Astrocyte of the spinal cord (primary cell): Measurements from ENCODE around the gene PDCD1.

Experiments
- DNase-seq: peaks from one replicate; pipeline ENCODE4 v3.0.0; 2011; ENCODE audit warnings: low read depth, low spot score
- H3K4me3 ChIP-seq: 2 replicates; pipeline ENCODE4 v1.5.1; 2011; ENCODE audit warnings: low read depth, mild to moderate bottlenecking, low read length, moderate library complexity
- CTCF ChIP-seq: IDR thresholded peaks from 2 replicates; pipeline ENCODE4 v1.5.1; 2012; ENCODE audit warnings: low read depth, mild to moderate bottlenecking, low read length, inconsistent platforms
- in situ Hi-C: cut with HindIII; loops from 2 replicates; pipeline ENCODE4 v1.10.0; 2017; ENCODE audit warnings: low sequenced_read_pairs

PDCD1 gene

GRCh38 chr2:241853651-241854341, 4.9 kb downstream of the PDCD1 start:
- in situ Hi-C loops = no loop called here

GRCh38 chr2:241852981-241853631, 5.6 kb downstream of the PDCD1 start:
- no peak for TF ChIP-seq CTCF
- DNase-seq = no peak
- H3K4me3 ChIP-seq = no peak overlapping the region
- in situ Hi-C loops = no loop called here

More at GRCh38 chr2:241853651-241854341, 4.9 kb downstream of the PDCD1 start:
- DNase-seq = peak; percentile 28
- no peak for TF ChIP-seq CTCF
- H3K4me3 ChIP-seq = no peak overlapping the region

DNA sequence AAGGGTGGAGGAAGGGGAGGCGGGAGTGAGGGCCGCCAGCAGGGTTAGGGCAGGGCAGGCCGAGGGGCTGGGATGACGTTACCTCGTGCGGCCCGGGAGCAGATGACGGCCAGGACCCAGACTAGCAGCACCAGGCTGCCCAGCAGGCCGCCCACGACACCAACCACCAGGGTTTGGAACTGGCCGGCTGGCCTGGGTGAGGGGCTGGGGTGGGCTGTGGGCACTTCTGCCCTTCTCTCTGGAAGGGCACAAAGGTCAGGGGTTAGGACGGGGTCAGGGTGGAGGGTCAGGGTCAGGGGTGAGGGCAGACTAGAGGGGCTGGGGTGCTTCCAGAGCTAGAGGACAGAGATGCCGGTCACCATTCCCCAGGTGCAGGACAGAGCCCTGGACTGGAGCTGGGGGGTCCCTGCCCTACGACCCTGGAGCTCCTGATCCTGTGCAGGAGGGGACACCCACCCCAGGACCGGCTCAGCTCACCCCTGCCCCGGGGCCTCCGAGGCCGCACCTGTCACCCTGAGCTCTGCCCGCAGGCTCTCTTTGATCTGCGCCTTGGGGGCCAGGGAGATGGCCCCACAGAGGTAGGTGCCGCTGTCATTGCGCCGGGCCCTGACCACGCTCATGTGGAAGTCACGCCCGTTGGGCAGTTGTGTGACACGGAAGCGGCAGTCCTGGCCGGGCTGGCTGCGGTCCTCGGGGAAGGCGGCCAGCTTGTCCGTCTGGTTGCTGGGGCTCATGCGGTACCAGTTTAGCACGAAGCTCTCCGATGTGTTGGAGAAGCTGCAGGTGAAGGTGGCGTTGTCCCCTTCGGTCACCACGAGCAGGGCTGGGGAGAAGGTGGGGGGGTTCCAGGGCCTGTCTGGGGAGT, 6.3 kb downstream of the PDCD1 start:
- no peak overlapping the region for H3K4me3 ChIP-seq
- in situ Hi-C loops = no loop called here
- DNase-seq = no peak
- TF ChIP-seq CTCF = no peak

- no peak for TF ChIP-seq CTCF
- no peak overlapping the region for H3K4me3 ChIP-seq
- in situ Hi-C loops = no loop called here
- DNase-seq = no peak
Measured at GRCh38 chr2:241851325-241852115, 7.2 kb downstream of the PDCD1 start.

DNA sequence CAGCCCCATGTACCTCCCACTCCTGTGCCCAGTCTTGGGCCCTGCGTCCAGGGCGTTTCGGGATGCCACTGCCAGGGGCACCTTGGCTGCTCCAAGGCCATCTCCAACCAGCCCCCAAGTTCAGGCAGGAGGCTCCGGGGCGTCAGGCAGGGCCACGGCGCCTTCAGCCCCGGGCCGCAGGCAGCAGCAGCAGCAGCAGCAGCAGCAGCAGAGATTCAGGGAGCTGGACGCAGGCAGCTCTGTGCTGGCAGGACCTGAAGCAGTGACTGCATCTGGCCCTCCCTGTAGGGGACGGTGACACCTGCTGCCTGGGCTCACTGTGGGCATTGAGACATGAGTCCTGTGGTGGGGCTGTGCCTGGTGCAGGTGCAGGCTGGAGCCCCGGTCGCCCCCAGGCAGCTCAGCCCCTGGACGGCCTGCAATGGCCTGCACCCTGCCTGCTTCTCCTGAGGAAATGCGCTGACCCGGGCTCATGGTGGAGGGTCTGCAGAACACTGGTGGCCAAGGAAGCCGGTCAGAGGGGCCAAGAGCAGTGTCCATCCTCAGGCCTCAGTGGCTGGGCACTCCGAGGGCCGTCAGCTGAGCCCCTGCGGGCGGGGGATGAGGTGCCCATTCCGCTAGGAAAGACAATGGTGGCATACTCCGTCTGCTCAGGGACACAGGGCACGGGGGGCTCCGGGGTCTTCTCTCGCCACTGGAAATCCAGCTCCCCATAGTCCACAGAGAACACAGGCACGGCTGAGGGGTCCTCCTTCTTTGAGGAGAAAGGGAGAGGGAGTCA, 8.0 kb downstream of the PDCD1 start:
- in situ Hi-C loops = no loop called here
- no peak for TF ChIP-seq CTCF
- H3K4me3 ChIP-seq = no peak overlapping the region
- no peak for DNase-seq
